Stimulated activated CD4-positive, alpha-beta T cell treated with anti-CD3 and anti-CD28 coated beads, Interleukin-4, amount 100 ng/mL, for 24 hours (primary cell): ENCODE results near the gene TTC34.
"Not testable (repeated sequence)": the region's sequence is repeated elsewhere in the genome, so short reads cannot be mapped to it uniquely, and the experiment has no call there.

Source experiments
- DNase-seq: peaks from one replicate; pipeline ENCODE4 v3.0.0-alpha.2; 2020

Gene TTC34

GRCh38 chr1:2655598-2656434 is 145.7 kb downstream of the TTC34 start:
- not testable (repeated sequence) for DNase-seq

- DNase-seq: not testable (repeated sequence)
Observed at GRCh38 chr1:2654443-2654948, 147.0 kb downstream of the TTC34 start.

- DNase-seq: not testable (repeated sequence)
Observed at GRCh38 chr1:2653741-2654442, 147.6 kb downstream of the TTC34 start.

GRCh38 chr1:2652926-2653571 is 148.4 kb downstream of the TTC34 start:
- not testable (repeated sequence) for DNase-seq

GRCh38 chr1:2652152-2652925 is 149.2 kb downstream of the TTC34 start:
- DNase-seq: not testable (repeated sequence)

- no peak for DNase-seq
Observed at GRCh38 chr1:2650967-2651645, 150.4 kb downstream of the TTC34 start.

GRCh38 chr1:2646837-2647236 is 154.7 kb downstream of the TTC34 start:
- DNase-seq: no peak

GRCh38 chr1:2645776-2646175 is 155.7 kb downstream of the TTC34 start:
- DNase-seq: no peak

GRCh38 chr1:2645143-2645542 is 156.3 kb downstream of the TTC34 start:
- no peak for DNase-seq

GRCh38 chr1:2644591-2645101 is 156.8 kb downstream of the TTC34 start:
- DNase-seq: no peak

- DNase-seq: no peak
Observed at GRCh38 chr1:2644171-2644570, 157.3 kb downstream of the TTC34 start.

- DNase-seq: no peak
Observed at GRCh38 chr1:2643414-2644077, 157.9 kb downstream of the TTC34 start.

GRCh38 chr1:2642560-2643413 is 158.7 kb downstream of the TTC34 start:
- DNase-seq: peak; percentile 95

GRCh38 chr1:2642131-2642559 is 159.3 kb downstream of the TTC34 start:
- DNase-seq: no peak

- DNase-seq: no peak
Observed at GRCh38 chr1:2641381-2642130, 159.9 kb downstream of the TTC34 start.

GRCh38 chr1:2640626-2641025 is 160.9 kb downstream of the TTC34 start:
- DNase-seq: no peak

GRCh38 chr1:2639607-2640521 is 161.6 kb downstream of the TTC34 start:
- DNase-seq: no peak

- no peak for DNase-seq
Observed at GRCh38 chr1:2639203-2639602, 162.3 kb downstream of the TTC34 start.
